Adipocyte (in vitro differentiated cells): ENCODE results near the gene KCTD2.
"Not testable (repeated sequence)": the region's sequence is repeated elsewhere in the genome, so short reads cannot be mapped to it uniquely, and the experiment has no call there.

Experiments
- DNase-seq: peaks from one replicate; pipeline ENCODE4 v3.0.0-alpha.2; 2015; ENCODE audit warnings: low read depth
- H3K27me3 ChIP-seq: replicated peaks from 2 replicates; pipeline ENCODE4 v1.7.0; 2013; ENCODE audit warnings: mild to moderate bottlenecking, low read length, moderate library complexity; ENCODE audit not compliant: control insufficient read depth, insufficient read depth
- H3K36me3 ChIP-seq: 2 replicates; pipeline ENCODE4 v1.7.0; 2013; ENCODE audit warnings: low read length, mild to moderate bottlenecking, moderate library complexity; ENCODE audit not compliant: control insufficient read depth, insufficient read depth, severe bottlenecking
- H3K4me1 ChIP-seq: 2 replicates; pipeline ENCODE4 v1.7.0; 2013; ENCODE audit warnings: mild to moderate bottlenecking, low read length, moderate library complexity; ENCODE audit not compliant: control insufficient read depth, insufficient read depth
- H3K4me3 ChIP-seq: 2 replicates; pipeline ENCODE4 v1.7.0; 2013; ENCODE audit warnings: mild to moderate bottlenecking, low read length, moderate library complexity
- H3K9ac ChIP-seq: 2 replicates; pipeline ENCODE4 v1.7.0; 2013; ENCODE audit warnings: mild to moderate bottlenecking, low read length, moderate library complexity
- H3K9me3 ChIP-seq: 2 replicates; pipeline ENCODE4 v1.7.0; 2013; ENCODE audit warnings: mild to moderate bottlenecking, low read length, moderate library complexity; ENCODE audit not compliant: control insufficient read depth

KCTD2 gene

GRCh38 chr17:75041656-75042280 lies 5.3 kb upstream of the KCTD2 start:
- no peaks in the 10 kb centered on the region for H3K27me3 ChIP-seq
- no peak overlapping the region for H3K4me3 ChIP-seq
- DNase-seq, result no peak
- no peaks in the 10 kb centered on the region for H3K9me3 ChIP-seq
- H3K4me1 ChIP-seq, result peaks cover 9% of the 10 kb centered on the region
- H3K9ac ChIP-seq, result no peak overlapping the region
- peaks cover 43% of the 10 kb centered on the region for H3K36me3 ChIP-seq

DNA sequence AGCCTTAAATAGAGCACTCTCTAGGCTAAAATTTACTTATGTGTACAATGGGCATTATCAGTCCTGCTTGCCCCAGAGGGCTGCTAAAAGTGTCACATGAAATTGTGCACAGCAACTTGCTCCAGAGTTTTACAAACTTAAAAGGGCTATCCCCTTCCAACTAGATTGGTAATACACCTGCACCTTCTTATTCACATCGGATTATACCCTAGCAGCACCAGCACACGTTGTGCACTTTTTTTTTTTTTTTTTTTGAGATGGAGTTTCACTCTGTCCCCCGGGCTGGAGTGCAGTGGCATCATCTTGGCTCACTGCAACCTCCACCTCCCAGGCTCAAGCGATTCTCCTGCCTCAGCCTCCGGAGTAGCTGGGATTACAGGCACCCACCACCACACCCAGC lies 3.2 kb upstream of the KCTD2 start:
- peaks cover 37% of the 10 kb centered on the region for H3K36me3 ChIP-seq

DNA sequence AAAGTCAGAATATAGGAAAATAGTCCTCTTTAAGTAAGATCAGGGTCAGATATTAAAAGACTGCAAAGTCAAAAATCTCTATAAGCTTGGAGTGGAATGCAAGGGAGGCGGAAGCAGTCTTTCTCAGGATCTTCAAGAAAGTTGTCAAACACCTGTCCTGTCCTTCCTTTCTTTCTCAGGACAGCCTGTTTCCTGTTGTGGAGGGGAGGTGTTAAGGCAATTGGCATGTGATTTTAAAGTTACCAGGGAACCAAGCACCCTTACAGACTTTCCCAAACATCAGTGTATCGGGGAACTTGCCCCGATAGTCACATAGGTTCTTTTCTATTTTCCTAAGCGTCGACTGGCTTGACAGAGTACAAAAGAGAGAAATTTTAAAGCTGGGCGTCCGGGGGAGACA lies 2.3 kb upstream of the KCTD2 start:
- H3K4me1 ChIP-seq, result peaks cover 25% of the 10 kb centered on the region
- H3K4me3 ChIP-seq, result no peak overlapping the region
- no peaks in the 10 kb centered on the region for H3K27me3 ChIP-seq
- H3K9me3 ChIP-seq, result no peaks in the 10 kb centered on the region
- no peak for DNase-seq
- no peak overlapping the region for H3K9ac ChIP-seq
- peaks cover 31% of the 10 kb centered on the region for H3K36me3 ChIP-seq

More for the DNA sequence above, 3.2 kb upstream of the KCTD2 start:
- not testable (repeated sequence) for H3K9me3 ChIP-seq, H3K9ac ChIP-seq, H3K27me3 ChIP-seq, DNase-seq, H3K4me3 ChIP-seq
- H3K4me1 ChIP-seq, result peaks cover 19% of the 10 kb centered on the region

DNA sequence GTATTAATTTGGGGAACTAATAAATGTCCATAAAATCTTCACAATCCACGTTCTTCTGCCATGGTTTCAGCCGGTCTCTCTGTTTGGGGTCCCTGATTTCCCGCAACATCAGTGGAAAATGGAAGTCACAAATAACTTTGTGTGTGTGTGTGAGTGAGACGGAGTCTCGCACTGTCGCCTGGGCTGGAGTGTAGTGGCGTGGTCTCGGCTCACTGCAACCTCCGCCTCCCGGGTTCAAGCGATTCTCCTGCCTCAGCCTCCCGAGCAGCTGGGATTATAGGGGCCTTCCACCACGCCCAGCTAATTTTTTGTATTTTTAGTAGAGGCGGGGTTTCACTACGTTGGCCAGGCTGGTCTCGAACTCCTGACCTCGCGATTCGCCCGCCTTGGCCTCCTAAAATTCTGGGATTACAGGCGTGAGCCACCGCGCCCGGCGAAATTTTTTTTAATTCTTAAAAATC lies 1.0 kb upstream of the KCTD2 start:
- not testable (repeated sequence) for H3K9me3 ChIP-seq, H3K27me3 ChIP-seq
- peaks cover 28% of the 10 kb centered on the region for H3K36me3 ChIP-seq
- peaks cover 25% of the 10 kb centered on the region for H3K4me1 ChIP-seq
- peak overlapping the region; percentile 99 for H3K9ac ChIP-seq
- DNase-seq, result peak; percentile 8
- peak overlapping the region; percentile 100 for H3K4me3 ChIP-seq

- DNase-seq, result peak; percentile 44
- H3K4me3 ChIP-seq, result peak overlapping the region; percentile 85
- H3K36me3 ChIP-seq, result peaks cover 22% of the 10 kb centered on the region
- peak overlapping the region; percentile 92 for H3K9ac ChIP-seq
- no peaks in the 10 kb centered on the region for H3K9me3 ChIP-seq
- peaks cover 25% of the 10 kb centered on the region for H3K4me1 ChIP-seq
- no peaks in the 10 kb centered on the region for H3K27me3 ChIP-seq
Observed at GRCh38 chr17:75047398-75048098, 523 bp downstream of the KCTD2 start.

DNA sequence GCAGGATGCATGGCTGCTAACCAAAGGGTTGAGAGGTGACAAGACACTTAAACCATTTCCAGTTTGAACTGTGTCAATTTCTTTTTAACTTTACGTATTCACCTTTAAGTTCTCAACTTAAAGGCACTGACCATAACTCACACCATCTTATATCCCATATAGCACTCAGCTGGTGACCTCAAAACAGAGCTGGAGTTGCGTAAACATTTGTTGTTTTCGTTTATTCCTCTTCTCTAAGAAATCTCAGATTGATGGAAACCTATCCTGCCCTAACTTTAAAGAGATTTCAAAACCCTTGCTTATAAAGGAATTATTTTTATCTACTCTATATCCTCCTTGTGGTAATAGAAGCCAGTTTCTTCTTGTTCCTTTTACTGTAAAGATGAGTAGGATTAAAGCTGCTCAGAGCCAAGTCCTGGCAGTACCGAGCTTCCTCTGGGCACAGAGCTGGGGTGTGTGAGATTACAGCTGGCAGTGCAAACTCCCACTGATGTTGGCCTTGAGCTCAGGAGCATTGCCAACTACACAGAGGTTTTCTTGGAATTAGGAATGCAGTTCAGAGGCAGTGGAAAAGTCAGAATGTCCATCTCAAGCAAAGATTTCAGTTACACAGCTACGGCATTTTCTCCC lies 1.3 kb downstream of the KCTD2 start:
- Histone ChIP-seq H3K36me3 (peaks cover 29% of the 10 kb centered on the region), H3K4me3 (peak overlapping the region; percentile 85), H3K4me1 (peaks cover 25% of the 10 kb centered on the region), H3K9me3 (no peaks in the 10 kb centered on the region), H3K27me3 (no peaks in the 10 kb centered on the region), H3K9ac (peak overlapping the region; percentile 92)
- DNase-seq, result peak; percentile 59

GRCh38 chr17:75049057-75049456 lies 2.0 kb downstream of the KCTD2 start:
- no peaks in the 10 kb centered on the region for H3K27me3 ChIP-seq
- DNase-seq, result no peak
- peak overlapping the region; percentile 85 for H3K4me3 ChIP-seq
- peak overlapping the region; percentile 92 for H3K9ac ChIP-seq
- H3K36me3 ChIP-seq, result peaks cover 35% of the 10 kb centered on the region
- H3K9me3 ChIP-seq, result no peaks in the 10 kb centered on the region
- H3K4me1 ChIP-seq, result peaks cover 22% of the 10 kb centered on the region

DNA sequence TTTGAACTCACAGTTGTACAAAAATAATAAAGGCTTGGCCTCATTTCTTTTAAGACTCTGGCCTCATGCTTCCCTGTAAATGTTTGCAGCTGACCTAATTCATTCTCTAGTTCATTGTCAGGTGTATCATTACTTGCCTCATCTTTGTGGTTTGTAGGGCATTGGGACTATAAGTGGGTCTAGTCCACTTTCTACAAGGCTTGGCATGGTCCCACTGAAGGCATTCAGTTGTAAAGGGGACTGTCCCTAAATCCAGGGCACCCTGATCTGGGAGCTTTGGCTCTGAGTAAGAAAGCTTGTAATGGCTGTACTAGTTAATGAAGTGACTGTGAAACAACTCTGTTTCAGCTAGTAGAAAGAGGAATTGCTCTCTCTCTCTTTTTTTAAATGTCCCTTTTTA lies 2.7 kb downstream of the KCTD2 start:
- no peaks in the 10 kb centered on the region for H3K27me3 ChIP-seq
- H3K36me3 ChIP-seq, result peaks cover 38% of the 10 kb centered on the region

GRCh38 chr17:75051941-75052340 lies 4.9 kb downstream of the KCTD2 start:
- no peak overlapping the region for H3K9ac ChIP-seq
- no peaks in the 10 kb centered on the region for H3K27me3 ChIP-seq
- H3K4me1 ChIP-seq, result peaks cover 18% of the 10 kb centered on the region
- no peak overlapping the region for H3K4me3 ChIP-seq
- no peak for DNase-seq
- H3K9me3 ChIP-seq, result no peaks in the 10 kb centered on the region
- H3K36me3 ChIP-seq, result peaks cover 41% of the 10 kb centered on the region

More for the DNA sequence above, 2.7 kb downstream of the KCTD2 start:
- H3K4me1 ChIP-seq, result peaks cover 22% of the 10 kb centered on the region
- no peak for DNase-seq
- no peaks in the 10 kb centered on the region for H3K9me3 ChIP-seq
- H3K4me3 ChIP-seq, result no peak overlapping the region
- no peak overlapping the region for H3K9ac ChIP-seq

- Histone ChIP-seq H3K36me3 (peaks cover 46% of the 10 kb centered on the region), H3K9ac (peak overlapping the region; percentile 63)
Observed at GRCh38 chr17:75059369-75060345, 12.6 kb downstream of the KCTD2 start.

More at GRCh38 chr17:75059369-75060345, 12.6 kb downstream of the KCTD2 start:
- DNase-seq, result peak; percentile 91
- Histone ChIP-seq H3K9me3 (no peaks in the 10 kb centered on the region), H3K4me1 (peaks cover 14% of the 10 kb centered on the region), H3K27me3 (no peaks in the 10 kb centered on the region), H3K4me3 (no peak overlapping the region)
